IMR-90 (cell line): Measurements from ENCODE around the gene PFKFB1.

Source experiments
- CEBPB ChIP-seq: IDR thresholded peaks from 2 replicates; pipeline ENCODE4 v1.6.1; 2012; ENCODE audit warnings: low read depth, low read length, improper control_type of control experiment
- POLR2A ChIP-seq: IDR thresholded peaks from 2 replicates; pipeline ENCODE4 v1.6.1; 2012; ENCODE audit warnings: mild to moderate bottlenecking, low read depth, low read length
- RAD21 ChIP-seq: IDR thresholded peaks from 2 replicates; pipeline ENCODE4 v1.6.1; 2012; ENCODE audit warnings: low read length, improper control_type of control experiment
- TF ChIP-seq, protein P1 (sequence below): conservative IDR thresholded peaks from 2 replicates; pipeline ENCODE4 v1.5.1; 2012; ENCODE audit warnings: mild to moderate bottlenecking, low read depth, low read length, improper control_type of control experiment
- TF ChIP-seq, protein P2 (sequence below): fragments of 150-350 bp; IDR thresholded peaks from 2 replicates; pipeline ENCODE4 v1.6.1; 2017; ENCODE audit warnings: mild to moderate bottlenecking, antibody characterized with exemption, low read length, low read depth

DNA sequence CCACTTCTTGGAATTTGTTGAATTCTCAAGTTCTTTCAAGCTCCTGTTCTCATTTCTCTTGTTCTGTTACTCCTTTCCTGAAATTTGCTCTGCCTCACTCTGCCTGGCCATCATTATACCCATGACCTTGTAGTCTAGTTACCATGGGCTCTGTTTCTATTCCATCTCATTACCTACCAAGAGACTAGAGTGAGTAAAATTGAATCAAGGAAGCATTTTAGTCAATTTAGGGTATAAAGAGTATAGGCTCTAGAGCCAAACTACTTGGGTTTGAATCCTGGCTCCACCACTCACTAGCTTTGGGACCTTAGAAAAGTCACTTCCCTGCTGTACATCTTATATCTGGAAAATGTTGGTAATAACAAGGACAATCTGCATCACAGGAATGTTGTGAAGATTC lies 34.6 kb upstream of the PFKFB1 start:
- TF ChIP-seq, protein P1, sequence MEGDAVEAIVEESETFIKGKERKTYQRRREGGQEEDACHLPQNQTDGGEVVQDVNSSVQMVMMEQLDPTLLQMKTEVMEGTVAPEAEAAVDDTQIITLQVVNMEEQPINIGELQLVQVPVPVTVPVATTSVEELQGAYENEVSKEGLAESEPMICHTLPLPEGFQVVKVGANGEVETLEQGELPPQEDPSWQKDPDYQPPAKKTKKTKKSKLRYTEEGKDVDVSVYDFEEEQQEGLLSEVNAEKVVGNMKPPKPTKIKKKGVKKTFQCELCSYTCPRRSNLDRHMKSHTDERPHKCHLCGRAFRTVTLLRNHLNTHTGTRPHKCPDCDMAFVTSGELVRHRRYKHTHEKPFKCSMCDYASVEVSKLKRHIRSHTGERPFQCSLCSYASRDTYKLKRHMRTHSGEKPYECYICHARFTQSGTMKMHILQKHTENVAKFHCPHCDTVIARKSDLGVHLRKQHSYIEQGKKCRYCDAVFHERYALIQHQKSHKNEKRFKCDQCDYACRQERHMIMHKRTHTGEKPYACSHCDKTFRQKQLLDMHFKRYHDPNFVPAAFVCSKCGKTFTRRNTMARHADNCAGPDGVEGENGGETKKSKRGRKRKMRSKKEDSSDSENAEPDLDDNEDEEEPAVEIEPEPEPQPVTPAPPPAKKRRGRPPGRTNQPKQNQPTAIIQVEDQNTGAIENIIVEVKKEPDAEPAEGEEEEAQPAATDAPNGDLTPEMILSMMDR: no peak
- no peak for TF ChIP-seq POLR2A
- no peak for TF ChIP-seq RAD21
- TF ChIP-seq, protein P2, sequence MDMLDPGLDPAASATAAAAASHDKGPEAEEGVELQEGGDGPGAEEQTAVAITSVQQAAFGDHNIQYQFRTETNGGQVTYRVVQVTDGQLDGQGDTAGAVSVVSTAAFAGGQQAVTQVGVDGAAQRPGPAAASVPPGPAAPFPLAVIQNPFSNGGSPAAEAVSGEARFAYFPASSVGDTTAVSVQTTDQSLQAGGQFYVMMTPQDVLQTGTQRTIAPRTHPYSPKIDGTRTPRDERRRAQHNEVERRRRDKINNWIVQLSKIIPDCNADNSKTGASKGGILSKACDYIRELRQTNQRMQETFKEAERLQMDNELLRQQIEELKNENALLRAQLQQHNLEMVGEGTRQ: no peak
- TF ChIP-seq CEBPB: no peak
